ENCODE measurements around the gene SLC47A2.

SLC47A2 gene

DNA sequence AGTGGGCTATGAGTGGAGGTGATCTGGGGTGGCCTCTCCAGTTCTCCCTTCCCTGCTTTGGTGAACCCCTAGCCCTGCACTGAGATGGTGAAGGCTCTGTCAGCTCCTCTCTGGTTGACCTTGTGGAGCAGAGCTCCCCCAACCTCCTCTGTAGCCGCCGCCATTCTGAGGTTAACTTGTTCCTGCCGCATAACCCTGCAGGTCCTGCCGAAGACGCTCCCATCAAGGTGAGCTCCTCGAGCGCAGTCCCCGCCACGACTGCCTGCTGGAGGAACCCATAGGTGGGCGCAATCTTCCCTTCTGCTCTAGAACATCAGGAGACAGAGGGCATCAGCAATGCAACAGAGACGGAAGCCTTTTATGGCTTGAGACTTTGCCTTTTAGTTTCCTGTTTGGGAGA, 15.2 kb upstream of the SLC47A2 start:
- TF ChIP-seq POLR2AphosphoS5 (IDR thresholded peaks at IDR 0.05; ENCODE audit: low read depth, low read length) = no peak

DNA sequence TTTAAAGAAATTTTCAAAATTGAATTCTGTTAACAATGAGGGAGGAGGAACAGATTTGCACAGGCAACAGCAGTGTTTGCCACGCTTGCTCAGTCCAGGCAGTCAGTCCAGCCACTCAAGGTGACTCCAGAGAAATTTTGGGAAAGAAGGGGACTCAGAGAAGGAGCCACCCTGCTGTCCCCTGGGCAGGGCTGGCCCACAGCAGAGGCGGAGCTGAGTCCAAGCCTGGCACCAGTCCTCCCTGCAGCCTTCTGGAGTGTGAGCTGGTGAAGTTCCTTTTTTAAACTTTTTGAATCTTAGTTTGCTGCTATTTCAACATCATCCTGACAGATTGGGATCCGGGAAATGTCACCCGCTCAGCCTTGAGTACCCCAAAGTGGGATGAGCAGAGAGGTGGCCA, 14.5 kb upstream of the SLC47A2 start:
- TF ChIP-seq, protein P1, sequence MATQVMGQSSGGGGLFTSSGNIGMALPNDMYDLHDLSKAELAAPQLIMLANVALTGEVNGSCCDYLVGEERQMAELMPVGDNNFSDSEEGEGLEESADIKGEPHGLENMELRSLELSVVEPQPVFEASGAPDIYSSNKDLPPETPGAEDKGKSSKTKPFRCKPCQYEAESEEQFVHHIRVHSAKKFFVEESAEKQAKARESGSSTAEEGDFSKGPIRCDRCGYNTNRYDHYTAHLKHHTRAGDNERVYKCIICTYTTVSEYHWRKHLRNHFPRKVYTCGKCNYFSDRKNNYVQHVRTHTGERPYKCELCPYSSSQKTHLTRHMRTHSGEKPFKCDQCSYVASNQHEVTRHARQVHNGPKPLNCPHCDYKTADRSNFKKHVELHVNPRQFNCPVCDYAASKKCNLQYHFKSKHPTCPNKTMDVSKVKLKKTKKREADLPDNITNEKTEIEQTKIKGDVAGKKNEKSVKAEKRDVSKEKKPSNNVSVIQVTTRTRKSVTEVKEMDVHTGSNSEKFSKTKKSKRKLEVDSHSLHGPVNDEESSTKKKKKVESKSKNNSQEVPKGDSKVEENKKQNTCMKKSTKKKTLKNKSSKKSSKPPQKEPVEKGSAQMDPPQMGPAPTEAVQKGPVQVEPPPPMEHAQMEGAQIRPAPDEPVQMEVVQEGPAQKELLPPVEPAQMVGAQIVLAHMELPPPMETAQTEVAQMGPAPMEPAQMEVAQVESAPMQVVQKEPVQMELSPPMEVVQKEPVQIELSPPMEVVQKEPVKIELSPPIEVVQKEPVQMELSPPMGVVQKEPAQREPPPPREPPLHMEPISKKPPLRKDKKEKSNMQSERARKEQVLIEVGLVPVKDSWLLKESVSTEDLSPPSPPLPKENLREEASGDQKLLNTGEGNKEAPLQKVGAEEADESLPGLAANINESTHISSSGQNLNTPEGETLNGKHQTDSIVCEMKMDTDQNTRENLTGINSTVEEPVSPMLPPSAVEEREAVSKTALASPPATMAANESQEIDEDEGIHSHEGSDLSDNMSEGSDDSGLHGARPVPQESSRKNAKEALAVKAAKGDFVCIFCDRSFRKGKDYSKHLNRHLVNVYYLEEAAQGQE (IDR thresholded peaks at IDR 0.05; ENCODE audit: insufficient read depth in 1 of 2, low read depth in 2 of 2, low read length in 2 of 2) = no peak
- TF ChIP-seq TAF1 (IDR thresholded peaks at IDR 0.05; ENCODE audit: borderline replicate concordance, insufficient read depth, low read length) (no peak), FOXP2 (optimal IDR thresholded peaks at IDR 0.05; ENCODE audit: borderline replicate concordance, extremely low read depth, extremely low read length, insufficient read depth) (no peak), SIN3A (IDR thresholded peaks at IDR 0.05; ENCODE audit: borderline replicate concordance, insufficient read depth, low read length) (no peak), POLR2AphosphoS5 (IDR thresholded peaks at IDR 0.05; ENCODE audit: low read depth, low read length) (no peak)

DNA sequence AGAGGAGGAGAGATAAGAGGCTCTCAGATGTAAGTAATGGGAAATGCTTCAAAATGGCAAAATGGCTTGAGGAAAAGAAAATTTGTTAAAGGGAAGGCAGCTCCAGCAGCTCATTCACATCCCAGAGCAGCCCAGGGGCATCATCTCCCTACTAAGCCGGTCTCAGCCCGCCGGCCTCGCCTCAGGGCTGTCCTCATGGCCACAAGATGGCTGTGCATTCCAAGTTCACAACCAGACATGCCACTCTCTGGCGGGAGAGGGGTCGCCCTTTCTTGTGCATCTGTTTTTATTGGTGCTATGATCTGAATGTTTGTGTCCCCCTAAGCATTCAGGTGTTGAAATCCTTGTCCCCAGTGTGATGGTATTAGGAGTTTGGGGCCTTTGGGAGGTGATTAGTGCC, 13.5 kb upstream of the SLC47A2 start:
- TF ChIP-seq, protein P1 (IDR thresholded peaks at IDR 0.05; ENCODE audit: insufficient read depth in 1 of 2, low read depth in 2 of 2, low read length in 2 of 2) = no peak
- TF ChIP-seq SIN3A (IDR thresholded peaks at IDR 0.05; ENCODE audit: borderline replicate concordance, insufficient read depth, low read length) (no peak), TAF1 (IDR thresholded peaks at IDR 0.05; ENCODE audit: borderline replicate concordance, insufficient read depth, low read length) (no peak), FOXP2 (optimal IDR thresholded peaks at IDR 0.05; ENCODE audit: borderline replicate concordance, extremely low read depth, extremely low read length, insufficient read depth) (no peak), POLR2AphosphoS5 (IDR thresholded peaks at IDR 0.05; ENCODE audit: low read depth, low read length) (no peak)

DNA sequence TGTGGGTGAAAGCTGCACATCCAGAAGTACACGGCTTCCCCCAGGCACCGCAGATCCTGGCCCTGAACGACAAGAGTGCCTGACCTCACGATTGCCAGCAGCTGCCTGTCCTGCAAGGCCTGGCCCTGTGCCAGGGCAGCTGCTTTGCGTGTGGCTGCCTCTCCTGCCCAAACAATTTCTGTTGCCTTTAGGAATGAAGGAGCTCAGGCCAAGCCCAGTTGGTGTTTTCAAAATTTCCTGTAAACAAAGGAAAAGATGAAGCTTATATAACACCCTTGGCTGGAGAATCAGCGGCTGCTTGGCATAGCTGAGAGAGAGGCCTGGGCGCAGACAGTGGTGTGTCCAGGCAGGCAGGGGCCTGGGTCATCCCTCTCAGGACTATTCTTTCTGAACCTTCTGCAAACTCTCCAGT, 11.7 kb upstream of the SLC47A2 start:
- TF ChIP-seq, protein P1 (IDR thresholded peaks at IDR 0.05; ENCODE audit: insufficient read depth in 1 of 2, low read depth in 2 of 2, low read length in 2 of 2) = no peak
- TF ChIP-seq TAF1 (IDR thresholded peaks at IDR 0.05; ENCODE audit: borderline replicate concordance, insufficient read depth, low read length) (no peak), FOXP2 (optimal IDR thresholded peaks at IDR 0.05; ENCODE audit: borderline replicate concordance, extremely low read depth, extremely low read length, insufficient read depth) (peak; percentile 52), POLR2AphosphoS5 (IDR thresholded peaks at IDR 0.05; ENCODE audit: low read depth, low read length) (no peak), SIN3A (IDR thresholded peaks at IDR 0.05; ENCODE audit: borderline replicate concordance, insufficient read depth, low read length) (no peak)

DNA sequence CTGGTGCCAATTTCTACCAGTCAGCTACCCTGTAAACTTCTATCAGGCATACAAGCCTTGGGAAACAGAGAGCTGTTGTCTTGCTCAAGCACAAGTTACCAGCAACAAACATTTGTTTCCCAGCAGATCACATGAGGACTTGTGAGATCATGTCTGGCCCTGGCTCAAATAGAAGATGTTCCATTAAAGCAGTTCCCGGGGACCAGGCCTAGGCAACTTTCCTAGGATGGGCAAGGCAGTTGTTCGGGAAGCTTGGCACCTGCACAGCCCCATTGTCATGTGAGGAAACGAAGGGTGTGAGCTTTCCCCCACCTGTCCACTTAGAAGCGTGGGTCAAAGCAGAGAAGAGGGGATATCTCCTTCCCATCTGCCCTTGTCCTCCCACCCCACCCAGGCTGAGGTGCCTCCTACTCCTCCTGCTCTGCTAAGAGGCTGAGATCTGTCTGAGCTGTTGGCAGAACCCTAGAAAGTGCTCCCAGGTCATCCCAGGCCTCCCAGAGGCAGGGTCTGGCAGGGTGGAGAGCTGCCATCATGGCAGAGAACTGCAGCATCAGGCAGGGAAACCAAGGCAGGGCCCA, 11.2 kb upstream of the SLC47A2 start:
- no peak for TF ChIP-seq SIN3A (IDR thresholded peaks at IDR 0.05; ENCODE audit: borderline replicate concordance, insufficient read depth, low read length)
- TF ChIP-seq TAF1 (IDR thresholded peaks at IDR 0.05; ENCODE audit: borderline replicate concordance, insufficient read depth, low read length) = no peak
- TF ChIP-seq, protein P1 (IDR thresholded peaks at IDR 0.05; ENCODE audit: insufficient read depth in 1 of 2, low read depth in 2 of 2, low read length in 2 of 2) = no peak
- TF ChIP-seq POLR2AphosphoS5 (IDR thresholded peaks at IDR 0.05; ENCODE audit: low read depth, low read length) = no peak

All from PFSK-1 (cell line).